NB4 (cell line): Measurements from ENCODE around the gene SASH1.

Experiments
- CTCF ChIP-seq: IDR thresholded peaks from one replicate; pipeline ENCODE4 v1.5.1; 2012; ENCODE audit warnings: low read depth, low read length
- POLR2A ChIP-seq: IDR thresholded peaks from 2 replicates; pipeline ENCODE4 v1.6.1; 2011; ENCODE audit warnings: mild to moderate bottlenecking; ENCODE audit not compliant: insufficient read length; ENCODE audit errors: extremely low read depth

DNA sequence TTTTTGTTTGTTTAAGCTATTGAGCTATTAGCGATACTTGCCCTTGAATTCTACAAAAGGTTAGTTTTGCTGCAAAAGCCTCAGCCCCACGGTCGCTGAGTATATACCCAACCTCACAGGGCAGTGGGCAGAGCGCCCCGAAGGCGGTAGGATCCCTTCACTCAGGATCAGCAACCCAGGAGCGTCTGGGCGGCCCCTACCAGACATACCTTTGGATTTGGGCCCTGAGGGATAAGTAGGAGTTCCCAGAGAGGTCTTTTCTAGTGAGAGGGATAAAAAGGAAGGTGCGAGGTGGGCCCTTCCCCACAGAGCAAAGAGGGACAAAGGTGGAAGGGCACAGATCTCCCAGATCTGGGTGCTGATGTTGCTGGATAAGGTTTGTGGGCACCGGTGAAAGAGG is 6.1 kb downstream of the SASH1 start:
- TF ChIP-seq CTCF: no peak
- no peak for TF ChIP-seq POLR2A
